Measurements from ENCODE around the gene G6PC3. TPM values are rescaled to one million over a fixed set of nuclear protein-coding genes. Genes with fewer than 3 reads are reported as not detected.

Gene G6PC3
- total RNA-seq, 2 experiments from 2014 or later: 18.7 to 18.8 TPM

- POLR2A ChIA-PET: interaction anchor here (0.8 to 1.0 kb wide), 2 partner anchors 10 to 12 kb away, joined by 3 read pairs; no protein-coding TSS in a partner anchor
- Mint-ChIP-seq H3K9me3 (no peaks in the 10 kb centered on the region), H3K36me3 (peaks cover 1% of the 10 kb centered on the region), H3K27ac (peak overlapping the region; percentile 34), H3K27me3 (no peaks in the 10 kb centered on the region), H3K4me1 (peaks cover 18% of the 10 kb centered on the region), H3K4me3 (peak overlapping the region; percentile 76)
- ATAC-seq (ENCODE audit: low read depth) (no peak), DNase-seq (no peak)
Observed at GRCh38 chr17:44110011-44110686, 39.6 kb downstream of the G6PC3 start.

GRCh38 chr17:44110823-44111633 is 40.5 kb downstream of the G6PC3 start:
- DNase-seq: peak; percentile 79
- peaks cover 18% of the 10 kb centered on the region for H3K4me1 Mint-ChIP-seq
- peak overlapping the region; percentile 34 for H3K27ac Mint-ChIP-seq
- H3K9me3 Mint-ChIP-seq: no peaks in the 10 kb centered on the region
- H3K27me3 Mint-ChIP-seq: no peaks in the 10 kb centered on the region
- H3K36me3 Mint-ChIP-seq: peaks cover 1% of the 10 kb centered on the region
- H3K4me3 Mint-ChIP-seq: peak overlapping the region; percentile 76
- peak; percentile 82 for ATAC-seq (ENCODE audit: low read depth)
- POLR2A ChIA-PET: interaction anchor here (0.5 to 1.5 kb wide), 7 partner anchors 11 to 220 kb away, joined by 3 to 4 read pairs (median 3); partner anchors contain the start of genes HDAC5 and LSM12

- Mint-ChIP-seq H3K4me3 (peak overlapping the region; percentile 76), H3K36me3 (peaks cover 1% of the 10 kb centered on the region), H3K4me1 (peaks cover 18% of the 10 kb centered on the region), H3K27me3 (no peaks in the 10 kb centered on the region), H3K9me3 (no peaks in the 10 kb centered on the region), H3K27ac (peak overlapping the region; percentile 2)
- ATAC-seq (ENCODE audit: low read depth): no peak
- POLR2A ChIA-PET: interaction anchor here (0.6 to 1.5 kb wide), 4 partner anchors 12 to 71 kb away, joined by 3 to 4 read pairs (median 4); partner anchors contain the start of genes HDAC5 and LSM12
- no peak for DNase-seq
Observed at GRCh38 chr17:44111777-44112176, 41.2 kb downstream of the G6PC3 start.

GRCh38 chr17:44112284-44113280 is 42.0 kb downstream of the G6PC3 start:
- Mint-ChIP-seq H3K27me3 (no peaks in the 10 kb centered on the region), H3K36me3 (peaks cover under 1% of the 10 kb centered on the region), H3K4me3 (no peak overlapping the region), H3K27ac (peak overlapping the region; percentile 40), H3K9me3 (no peaks in the 10 kb centered on the region), H3K4me1 (peaks cover 18% of the 10 kb centered on the region)
- POLR2A ChIA-PET: interaction anchor here (0.6 to 1.5 kb wide), 4 partner anchors 10 to 72 kb away, joined by 3 to 4 read pairs (median 4); partner anchors contain the start of gene HDAC5
- no peak for DNase-seq
- ATAC-seq (ENCODE audit: low read depth): no peak

- Mint-ChIP-seq H3K4me3 (no peak overlapping the region), H3K36me3 (no peaks in the 10 kb centered on the region), H3K9me3 (no peaks in the 10 kb centered on the region), H3K27me3 (no peaks in the 10 kb centered on the region), H3K27ac (no peak overlapping the region), H3K4me1 (peaks cover 16% of the 10 kb centered on the region)
- POLR2A ChIA-PET: no interaction called here
- ATAC-seq (ENCODE audit: low read depth) (no peak), DNase-seq (no peak)
Observed at GRCh38 chr17:44113382-44113781, 42.8 kb downstream of the G6PC3 start.

- H3K4me3 Mint-ChIP-seq: no peak overlapping the region
- peaks cover 16% of the 10 kb centered on the region for H3K4me1 Mint-ChIP-seq
- no peak for ATAC-seq (ENCODE audit: low read depth)
- H3K9me3 Mint-ChIP-seq: no peaks in the 10 kb centered on the region
- POLR2A ChIA-PET: interaction anchor here (1.3 kb wide), 1 partner anchor 44 kb away, joined by 6 read pairs; no protein-coding TSS in a partner anchor
- no peaks in the 10 kb centered on the region for H3K36me3 Mint-ChIP-seq
- H3K27me3 Mint-ChIP-seq: no peaks in the 10 kb centered on the region
- H3K27ac Mint-ChIP-seq: no peak overlapping the region
- DNase-seq: no peak
Observed at GRCh38 chr17:44113868-44114840, 43.6 kb downstream of the G6PC3 start.

GRCh38 chr17:44115585-44116415 is 45.3 kb downstream of the G6PC3 start:
- DNase-seq (no peak), ATAC-seq (ENCODE audit: low read depth) (no peak)
- H3K27ac Mint-ChIP-seq: no peak overlapping the region
- H3K9me3 Mint-ChIP-seq: no peaks in the 10 kb centered on the region
- POLR2A ChIA-PET: interaction anchor here (0.8 kb wide), 1 partner anchor 29 kb away, joined by 4 read pairs; no protein-coding TSS in a partner anchor
- no peak overlapping the region for H3K4me3 Mint-ChIP-seq
- H3K36me3 Mint-ChIP-seq: no peaks in the 10 kb centered on the region
- H3K4me1 Mint-ChIP-seq: peaks cover 12% of the 10 kb centered on the region
- no peaks in the 10 kb centered on the region for H3K27me3 Mint-ChIP-seq

GRCh38 chr17:44117351-44117750 is 46.8 kb downstream of the G6PC3 start:
- no peak overlapping the region for H3K27ac Mint-ChIP-seq
- no peak overlapping the region for H3K4me3 Mint-ChIP-seq
- POLR2A ChIA-PET: no interaction called here
- no peaks in the 10 kb centered on the region for H3K36me3 Mint-ChIP-seq
- peaks cover 4% of the 10 kb centered on the region for H3K4me1 Mint-ChIP-seq
- H3K9me3 Mint-ChIP-seq: no peaks in the 10 kb centered on the region
- DNase-seq (no peak), ATAC-seq (ENCODE audit: low read depth) (no peak)
- H3K27me3 Mint-ChIP-seq: peaks cover 2% of the 10 kb centered on the region

GRCh38 chr17:44118427-44119050 is 48.0 kb downstream of the G6PC3 start:
- Mint-ChIP-seq H3K27ac (no peak overlapping the region), H3K4me3 (no peak overlapping the region), H3K4me1 (peaks cover 7% of the 10 kb centered on the region), H3K36me3 (no peaks in the 10 kb centered on the region), H3K9me3 (no peaks in the 10 kb centered on the region), H3K27me3 (peaks cover 8% of the 10 kb centered on the region)
- ATAC-seq (ENCODE audit: low read depth) (no peak), DNase-seq (no peak)
- POLR2A ChIA-PET: interaction anchor here (1.2 kb wide), 1 partner anchor 8 kb away, joined by 5 read pairs; no protein-coding TSS in a partner anchor

- Mint-ChIP-seq H3K9me3 (no peaks in the 10 kb centered on the region), H3K27me3 (peaks cover 8% of the 10 kb centered on the region), H3K4me1 (peaks cover 9% of the 10 kb centered on the region), H3K4me3 (no peak overlapping the region), H3K36me3 (no peaks in the 10 kb centered on the region), H3K27ac (no peak overlapping the region)
- POLR2A ChIA-PET: interaction anchor here (1.2 kb wide), 1 partner anchor 8 kb away, joined by 5 read pairs; no protein-coding TSS in a partner anchor
- DNase-seq (no peak), ATAC-seq (ENCODE audit: low read depth) (no peak)
Observed at GRCh38 chr17:44119062-44119461, 48.5 kb downstream of the G6PC3 start.

- no peaks in the 10 kb centered on the region for H3K9me3 Mint-ChIP-seq
- no peak overlapping the region for H3K27ac Mint-ChIP-seq
- H3K36me3 Mint-ChIP-seq: no peaks in the 10 kb centered on the region
- peaks cover 12% of the 10 kb centered on the region for H3K4me1 Mint-ChIP-seq
- ATAC-seq (ENCODE audit: low read depth) (no peak), DNase-seq (no peak)
- no peak overlapping the region for H3K4me3 Mint-ChIP-seq
- POLR2A ChIA-PET: interaction anchor here (0.7 kb wide), 1 partner anchor 198 kb away, joined by 3 read pairs; no protein-coding TSS in a partner anchor
- peaks cover 8% of the 10 kb centered on the region for H3K27me3 Mint-ChIP-seq
Observed at GRCh38 chr17:44119798-44120197, 49.3 kb downstream of the G6PC3 start.
